NOMO-1 (cell line): ENCODE data around the gene C10orf67.
"Not testable (repeated sequence)": the region's sequence is repeated elsewhere in the genome, so short reads cannot be mapped to it uniquely, and the experiment has no call there.

Experiments
- DNase-seq, 2 experiments: peaks; one replicate each; lab custom pipeline; 2025; ENCODE audit not compliant: unreplicated experiment in 2 of 2; lab: John Stamatoyannopoulos, UW

C10orf67 gene

DNA sequence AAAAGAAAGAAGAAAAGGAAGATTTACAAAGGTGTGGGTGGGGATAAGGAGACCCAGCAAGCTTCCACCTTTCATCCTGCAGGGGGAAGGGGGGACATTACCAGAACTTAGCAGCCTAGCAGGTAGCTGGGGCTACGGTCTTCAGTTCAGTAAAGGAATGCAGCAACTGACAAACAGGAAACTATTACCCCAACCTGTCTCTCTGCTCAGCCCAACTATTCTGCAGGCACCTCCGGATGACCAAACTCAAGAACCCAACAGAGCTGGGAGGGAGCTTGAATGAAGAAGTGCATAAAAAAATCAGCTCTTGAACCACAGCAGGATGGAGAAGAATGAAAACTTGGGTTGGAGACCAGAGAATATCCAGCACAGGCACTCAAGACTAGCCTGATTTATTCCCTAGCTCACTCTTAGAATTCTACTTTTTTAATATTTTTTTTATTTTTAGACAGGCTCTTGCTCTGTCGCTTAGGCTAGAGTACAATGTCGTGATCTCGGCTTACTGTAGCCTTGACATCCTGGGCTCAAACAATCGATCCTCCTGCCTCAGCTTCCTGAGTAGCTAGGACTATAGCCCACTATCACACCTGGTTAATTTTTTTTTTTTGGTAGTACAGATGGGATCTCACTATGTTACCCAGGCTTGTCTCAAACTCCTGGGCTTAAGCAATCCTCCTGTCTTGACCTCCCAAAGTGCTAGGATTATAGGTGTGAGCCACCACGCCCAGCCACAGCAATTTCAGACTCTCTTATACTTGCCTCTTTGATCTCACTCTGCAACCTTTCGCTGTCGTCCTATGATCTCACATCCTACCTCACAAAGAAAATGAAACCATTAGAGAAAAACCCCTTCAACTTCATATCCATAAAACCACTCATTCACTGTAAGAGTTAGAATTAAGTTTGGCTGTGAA, 18.5 kb upstream of the C10orf67 start:
- no peak for DNase-seq

DNA sequence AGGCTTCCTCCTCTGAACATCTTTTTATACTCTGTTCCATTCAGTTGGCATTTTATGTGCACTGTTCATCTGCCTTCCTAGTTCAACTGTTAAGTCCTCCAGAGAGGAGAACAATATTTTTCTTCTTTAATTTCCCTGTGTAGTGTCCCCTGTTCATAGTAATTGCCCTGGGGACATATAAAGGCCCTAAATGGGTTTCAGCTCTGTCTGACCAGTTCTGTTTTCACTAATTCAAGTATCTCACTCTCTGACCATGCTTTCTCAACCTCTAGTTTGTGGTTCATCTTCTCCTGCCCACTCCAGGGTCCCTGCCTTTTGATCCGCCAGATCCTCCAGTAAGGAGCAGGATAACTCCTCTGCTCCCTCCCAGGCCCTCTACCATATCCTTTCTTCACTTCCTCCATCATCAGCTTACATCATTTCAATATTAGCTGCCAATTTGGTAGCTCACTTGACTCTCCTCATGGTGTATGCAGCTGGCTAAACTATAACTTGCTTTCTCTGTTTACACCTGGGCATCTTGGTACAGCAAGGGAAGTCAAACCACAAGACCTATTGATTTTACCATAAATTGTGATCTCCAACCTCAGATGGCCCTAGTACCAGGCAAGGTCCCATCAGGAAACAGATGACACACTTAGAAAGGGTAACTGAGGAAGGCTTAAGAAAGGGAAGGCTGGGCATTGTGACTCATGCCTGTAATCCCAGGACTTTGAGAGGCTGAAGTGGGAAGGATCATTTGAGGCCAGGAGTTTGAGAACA, 17.7 kb upstream of the C10orf67 start:
- no peak for DNase-seq

DNA sequence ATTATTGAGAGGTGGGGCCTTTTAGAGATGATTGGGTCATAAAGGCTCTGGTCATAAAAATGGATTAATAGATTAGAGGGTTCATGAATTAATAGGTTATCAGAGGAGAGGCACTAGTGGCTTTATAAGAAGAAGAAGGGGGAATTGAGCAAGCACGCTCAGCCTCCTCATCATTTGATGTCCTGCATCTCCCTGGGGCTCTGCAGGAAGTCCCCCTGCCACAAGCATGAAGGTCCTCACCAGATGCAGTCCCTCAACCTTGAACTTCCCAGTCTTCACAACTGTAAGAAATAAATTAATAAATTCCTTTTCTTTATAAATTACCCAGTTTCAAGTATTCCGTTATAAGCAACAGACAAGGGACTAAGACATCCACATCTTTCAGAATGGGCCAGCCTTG, 17.1 kb upstream of the C10orf67 start:
- DNase-seq: no peak

- no peak for DNase-seq
These were observed 15.2 kb upstream of the C10orf67 start for GRCh38 chr10:23359692-23360380.

DNA sequence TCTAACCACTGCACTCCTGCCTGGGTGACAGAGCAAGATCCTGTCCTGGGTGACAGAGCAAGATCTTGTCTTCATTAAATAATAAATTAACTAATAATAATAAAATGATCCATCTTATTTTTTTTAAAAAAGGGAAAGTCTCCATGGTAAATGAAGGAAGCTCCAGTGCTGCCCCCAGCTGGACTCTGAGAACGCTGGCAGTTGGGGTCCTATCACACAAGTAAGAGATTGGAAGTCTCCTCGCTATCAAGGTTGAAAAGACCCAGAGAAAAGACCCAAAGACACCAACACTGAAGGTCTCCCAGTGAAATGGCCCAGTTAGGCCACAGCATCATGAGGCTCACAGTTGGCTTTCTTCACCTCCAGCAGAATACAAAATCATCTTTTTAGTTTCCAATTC, 13.8 kb upstream of the C10orf67 start:
- DNase-seq: no peak

GRCh38 chr10:23354630-23355279, 10.2 kb upstream of the C10orf67 start:
- no peak for DNase-seq

- peak in 1 of 2 experiments; percentile 10 for DNase-seq
These were observed 7.4 kb upstream of the C10orf67 start for GRCh38 chr10:23351926-23352519.

DNA sequence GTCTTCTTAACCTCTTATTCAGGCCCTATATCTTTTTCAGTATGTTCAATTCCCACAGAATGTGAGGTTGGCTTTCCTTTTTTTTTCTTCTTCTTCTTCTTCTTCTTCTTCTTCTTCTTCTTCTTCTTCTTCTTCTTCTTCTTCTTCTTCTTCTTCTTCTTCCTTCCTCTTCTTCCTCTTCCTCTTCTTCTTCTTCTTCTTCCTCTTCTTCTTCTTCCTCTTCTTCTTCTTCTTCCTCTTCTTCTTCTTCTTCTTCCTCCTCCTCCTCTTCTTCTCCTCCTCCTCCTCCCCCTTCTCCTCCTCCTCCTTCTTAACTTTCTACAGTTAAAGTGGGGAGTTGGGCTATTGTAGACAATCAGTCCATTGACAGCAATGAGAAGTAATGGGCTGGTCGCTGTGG, 6.1 kb upstream of the C10orf67 start:
- not testable (repeated sequence) for DNase-seq

DNA sequence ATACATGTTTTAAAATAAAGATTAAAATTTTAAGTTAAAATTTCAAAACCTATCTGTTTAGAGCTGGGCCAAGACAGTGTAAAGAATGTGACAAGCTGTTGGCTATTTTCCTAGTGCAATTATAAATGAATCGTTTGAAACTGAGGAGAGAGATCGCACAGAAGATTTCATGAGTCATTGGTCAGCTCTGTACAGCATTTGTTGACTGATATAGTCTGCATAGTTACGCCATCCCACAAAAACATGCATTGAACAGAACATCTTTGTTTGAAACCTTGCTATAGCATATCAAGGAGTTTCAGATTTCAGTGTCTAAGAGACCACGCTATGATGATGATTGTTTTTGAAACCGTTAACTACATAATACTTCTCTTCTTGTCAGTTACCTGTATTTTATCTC, 1.3 kb upstream of the C10orf67 start:
- DNase-seq: peak in 1 of 2 experiments; percentile 49

DNA sequence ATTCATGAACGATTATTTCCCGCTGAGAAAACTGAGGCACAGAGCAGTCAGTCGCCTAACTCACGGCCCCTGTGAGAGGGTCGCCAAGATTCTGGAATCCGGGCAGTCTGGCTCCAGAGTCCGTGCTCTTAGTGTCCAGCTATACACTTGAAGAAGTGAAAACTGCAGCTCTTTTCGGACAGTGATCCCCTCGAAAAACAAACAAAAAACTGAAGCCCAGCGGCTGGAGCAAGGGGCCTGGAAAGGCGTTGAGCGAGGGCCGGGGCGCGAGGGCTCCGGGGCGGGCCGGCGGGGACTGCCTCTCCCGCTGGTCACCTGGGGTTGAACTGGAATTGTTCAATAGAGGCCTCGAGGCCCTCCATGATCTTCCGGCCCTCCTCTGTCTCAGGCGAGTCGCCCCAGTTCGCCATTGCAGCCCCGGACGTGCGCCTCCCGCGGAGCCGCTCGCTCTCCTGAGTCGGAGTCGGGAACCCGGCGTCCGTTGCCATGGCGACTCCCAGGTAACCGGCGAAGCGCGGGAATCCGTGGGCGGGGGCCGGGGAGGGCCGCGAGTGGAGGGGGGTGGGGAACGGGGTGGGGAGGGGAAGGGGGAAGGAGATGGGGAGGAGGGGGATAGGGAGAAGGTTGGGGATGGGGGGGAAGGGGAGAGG, 881 bp downstream of the C10orf67 start:
- no peak for DNase-seq

- DNase-seq: no peak
These were observed 2.2 kb downstream of the C10orf67 start for GRCh38 chr10:23342213-23342884.

DNA sequence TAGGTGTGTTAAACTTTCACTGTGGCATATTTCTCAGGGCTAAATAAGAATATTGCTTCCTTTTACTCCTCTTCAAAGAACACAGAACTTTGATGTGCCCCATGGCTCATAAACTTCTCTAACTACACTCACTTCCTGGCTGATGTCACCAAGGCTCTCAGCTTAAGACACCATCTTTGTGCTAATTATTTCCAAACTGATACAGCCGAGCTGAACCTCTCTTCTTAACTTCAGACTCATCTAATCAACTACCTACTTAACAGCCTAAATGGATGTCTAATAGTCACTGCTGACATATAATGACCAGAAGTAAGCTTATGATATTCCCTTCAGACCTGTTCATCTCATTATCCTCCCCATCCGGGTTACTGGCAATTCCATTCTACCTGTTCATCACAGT, 3.6 kb downstream of the C10orf67 start:
- peak in 1 of 2 experiments; percentile 48 for DNase-seq

- no peak for DNase-seq
These were observed 4.2 kb downstream of the C10orf67 start for GRCh38 chr10:23340354-23340753.

- no peak for DNase-seq
These were observed 5.7 kb downstream of the C10orf67 start for GRCh38 chr10:23338886-23339285.

- no peak for DNase-seq
These were observed 6.3 kb downstream of the C10orf67 start for GRCh38 chr10:23338155-23338828.

DNA sequence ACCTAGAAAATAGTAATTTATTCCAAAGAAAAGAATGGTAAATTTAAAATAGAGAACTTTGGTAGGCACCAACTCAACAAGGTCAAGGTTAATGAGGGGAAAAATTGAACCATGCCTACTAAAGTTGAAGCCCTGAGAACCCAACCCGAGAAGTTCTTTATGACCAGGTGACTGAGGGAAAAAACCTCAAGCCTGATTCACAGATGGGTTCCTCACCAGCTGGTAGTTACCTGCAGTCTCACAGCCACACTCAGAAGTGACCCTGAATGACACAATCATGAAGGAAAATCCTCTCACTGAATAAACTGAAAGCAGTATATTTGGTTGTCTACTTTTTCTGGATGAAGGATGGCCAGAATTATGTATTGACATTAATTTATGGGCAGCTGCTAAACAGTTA, 7.0 kb downstream of the C10orf67 start:
- DNase-seq: no peak

- peak; percentile 25 to 70 for DNase-seq
These were observed 12.9 kb downstream of the C10orf67 start for GRCh38 chr10:23331567-23332301.

GRCh38 chr10:23330948-23331347, 13.6 kb downstream of the C10orf67 start:
- no peak for DNase-seq
